SK-N-SH treated with all-trans-retinoic acid at 6 μM for 48 hours (cell line): ENCODE results near the gene BROX.

Experiments
- ATAC-seq: fragments of 200-7000 bp; cut with Tn5 transposase; 3 replicates; pipeline ENCODE4 v1.9.1; 2020; ENCODE audit warnings: mild to moderate bottlenecking, moderate library complexity
- ARNTL ChIP-seq: fragments of 450-650 bp; formaldehyde crosslinking; IDR thresholded peaks from 2 replicates; pipeline ENCODE4 v1.5.0; 2020; ENCODE audit warnings: low read depth, mild to moderate bottlenecking, moderate library complexity, borderline replicate concordance
- BACH2 ChIP-seq: fragments of 250-450 bp; sonication (Bioruptor Pico); IDR thresholded peaks from 2 replicates; pipeline ENCODE4 v1.9.0; 2021; ENCODE audit warnings: mild to moderate bottlenecking, borderline replicate concordance
- CREB5 ChIP-seq: fragments of 250-450 bp; sonication (Bioruptor Pico); IDR thresholded peaks from 2 replicates; pipeline ENCODE4 v1.5.1; 2020; ENCODE audit warnings: low read depth, mild to moderate bottlenecking, moderate library complexity
- CSDC2 ChIP-seq: fragments of 250-450 bp; sonication (Bioruptor Pico); IDR thresholded peaks from 2 replicates; pipeline ENCODE4 v1.5.0; 2020; ENCODE audit warnings: mild to moderate bottlenecking, moderate library complexity
- ESRRG ChIP-seq: fragments of 250-450 bp; sonication (Bioruptor Pico); IDR thresholded peaks from 2 replicates; pipeline ENCODE4 v1.6.1; 2021; ENCODE audit warnings: mild to moderate bottlenecking
- GLIS3 ChIP-seq: fragments of 250-450 bp; sonication (Bioruptor Pico); IDR thresholded peaks from 2 replicates; pipeline ENCODE4 v1.5.0; 2020; ENCODE audit warnings: mild to moderate bottlenecking, moderate library complexity
- ISL1 ChIP-seq: fragments of 250-450 bp; sonication (Bioruptor Pico); IDR thresholded peaks from 2 replicates; pipeline ENCODE4 v2.1.2; 2022; ENCODE audit warnings: mild to moderate bottlenecking, moderate library complexity
- OSR1 ChIP-seq: fragments of 250-450 bp; sonication (Bioruptor Pico); IDR thresholded peaks from 2 replicates; pipeline ENCODE4 v1.8.0; 2022; ENCODE audit warnings: moderate library complexity, mild to moderate bottlenecking, inconsistent platforms
- PPARA ChIP-seq: fragments of 250-450 bp; sonication (Bioruptor Pico); IDR thresholded peaks from 2 replicates; pipeline ENCODE4 v1.5.0; 2020; ENCODE audit warnings: mild to moderate bottlenecking, borderline replicate concordance
- RARB ChIP-seq: fragments of 250-450 bp; sonication (Bioruptor Pico); IDR thresholded peaks from 2 replicates; pipeline ENCODE4 v1.8.0; 2021; ENCODE audit warnings: mild to moderate bottlenecking, moderate library complexity
- SNAI2 ChIP-seq: fragments of 250-450 bp; sonication (Bioruptor Pico); IDR thresholded peaks from 2 replicates; pipeline ENCODE4 v1.5.0; 2020; ENCODE audit warnings: mild to moderate bottlenecking, moderate library complexity
- TCF4 ChIP-seq: fragments of 250-450 bp; sonication (Bioruptor Pico); IDR thresholded peaks from 2 replicates; pipeline ENCODE4 v1.8.0; 2021; ENCODE audit warnings: mild to moderate bottlenecking, moderate library complexity, borderline replicate concordance
- TOX ChIP-seq: fragments of 250-450 bp; sonication (Bioruptor Pico); IDR thresholded peaks from 2 replicates; pipeline ENCODE4 v1.8.0; 2021; ENCODE audit warnings: mild to moderate bottlenecking, moderate library complexity, borderline replicate concordance
- TSHZ2 ChIP-seq: fragments of 250-450 bp; sonication (Bioruptor Pico); IDR thresholded peaks from 2 replicates; pipeline ENCODE4 v1.5.0; 2020; ENCODE audit warnings: mild to moderate bottlenecking, moderate library complexity
- ZC3H10 ChIP-seq: fragments of 250-450 bp; sonication (Bioruptor Pico); IDR thresholded peaks from 2 replicates; pipeline ENCODE4 v1.5.1; 2021; ENCODE audit warnings: mild to moderate bottlenecking, moderate library complexity
- ZFP3 ChIP-seq: fragments of 250-450 bp; sonication (Bioruptor Pico); IDR thresholded peaks from 2 replicates; pipeline ENCODE4 v1.5.0; 2020; ENCODE audit warnings: mild to moderate bottlenecking, moderate library complexity
- ZFP30 ChIP-seq: fragments of 450-650 bp; formaldehyde crosslinking; IDR thresholded peaks from 2 replicates; pipeline ENCODE4 v1.5.0; 2022; ENCODE audit warnings: mild to moderate bottlenecking, moderate library complexity
- ZNF565 ChIP-seq: fragments of 450-650 bp; formaldehyde crosslinking; conservative IDR thresholded peaks from 2 replicates; pipeline ENCODE4 v1.5.0; 2020; ENCODE audit warnings: low read depth, mild to moderate bottlenecking, moderate library complexity
- ZNF70 ChIP-seq: fragments of 450-650 bp; formaldehyde crosslinking; IDR thresholded peaks from 2 replicates; pipeline ENCODE4 v1.5.0; 2020; ENCODE audit warnings: mild to moderate bottlenecking, moderate library complexity
- ZNF8 ChIP-seq: fragments of 450-650 bp; formaldehyde crosslinking; IDR thresholded peaks from 2 replicates; pipeline ENCODE4 v1.5.0; 2020; ENCODE audit warnings: mild to moderate bottlenecking, moderate library complexity
- TF ChIP-seq, protein P1 (sequence below): fragments of 250-450 bp; sonication (Bioruptor Pico); IDR thresholded peaks from 2 replicates; pipeline ENCODE4 v1.8.0; 2021; ENCODE audit warnings: low read depth, mild to moderate bottlenecking, moderate library complexity, borderline replicate concordance
- TF ChIP-seq, protein P2 (sequence below): fragments of 250-450 bp; sonication (Bioruptor Pico); IDR thresholded peaks from 2 replicates; pipeline ENCODE4 v1.8.0; 2020; ENCODE audit warnings: mild to moderate bottlenecking, moderate library complexity, borderline replicate concordance
- TF ChIP-seq, protein P3 (sequence below): fragments of 250-450 bp; sonication (Bioruptor Pico); IDR thresholded peaks from 2 replicates; pipeline ENCODE4 v1.5.1; 2021; ENCODE audit warnings: mild to moderate bottlenecking, moderate library complexity

BROX gene

GRCh38 chr1:222716393-222716792, 4.0 kb downstream of the BROX start:
- TF ChIP-seq ZFP30 (CRISPR knock-in tag) (no peak), ESRRG (CRISPR knock-in tag) (no peak), TSHZ2 (CRISPR knock-in tag) (no peak), RARB (no peak), ZNF8 (CRISPR knock-in tag) (no peak), OSR1 (no peak), ARNTL (CRISPR knock-in tag) (no peak), PPARA (CRISPR knock-in tag) (no peak), ZFP3 (CRISPR knock-in tag) (no peak), SNAI2 (CRISPR knock-in tag) (no peak), ZNF565 (no peak), ZNF70 (CRISPR knock-in tag) (no peak), ZC3H10 (CRISPR knock-in tag) (no peak), TCF4 (CRISPR knock-in tag) (no peak), ISL1 (no peak), BACH2 (CRISPR knock-in tag) (no peak)
- TF ChIP-seq, protein P1, sequence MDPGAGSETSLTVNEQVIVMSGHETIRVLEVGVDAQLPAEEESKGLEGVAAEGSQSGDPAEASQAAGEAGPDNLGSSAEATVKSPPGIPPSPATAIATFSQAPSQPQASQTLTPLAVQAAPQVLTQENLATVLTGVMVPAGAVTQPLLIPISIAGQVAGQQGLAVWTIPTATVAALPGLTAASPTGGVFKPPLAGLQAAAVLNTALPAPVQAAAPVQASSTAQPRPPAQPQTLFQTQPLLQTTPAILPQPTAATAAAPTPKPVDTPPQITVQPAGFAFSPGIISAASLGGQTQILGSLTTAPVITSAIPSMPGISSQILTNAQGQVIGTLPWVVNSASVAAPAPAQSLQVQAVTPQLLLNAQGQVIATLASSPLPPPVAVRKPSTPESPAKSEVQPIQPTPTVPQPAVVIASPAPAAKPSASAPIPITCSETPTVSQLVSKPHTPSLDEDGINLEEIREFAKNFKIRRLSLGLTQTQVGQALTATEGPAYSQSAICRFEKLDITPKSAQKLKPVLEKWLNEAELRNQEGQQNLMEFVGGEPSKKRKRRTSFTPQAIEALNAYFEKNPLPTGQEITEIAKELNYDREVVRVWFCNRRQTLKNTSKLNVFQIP (CRISPR knock-in tag): no peak
- TF ChIP-seq, protein P2, sequence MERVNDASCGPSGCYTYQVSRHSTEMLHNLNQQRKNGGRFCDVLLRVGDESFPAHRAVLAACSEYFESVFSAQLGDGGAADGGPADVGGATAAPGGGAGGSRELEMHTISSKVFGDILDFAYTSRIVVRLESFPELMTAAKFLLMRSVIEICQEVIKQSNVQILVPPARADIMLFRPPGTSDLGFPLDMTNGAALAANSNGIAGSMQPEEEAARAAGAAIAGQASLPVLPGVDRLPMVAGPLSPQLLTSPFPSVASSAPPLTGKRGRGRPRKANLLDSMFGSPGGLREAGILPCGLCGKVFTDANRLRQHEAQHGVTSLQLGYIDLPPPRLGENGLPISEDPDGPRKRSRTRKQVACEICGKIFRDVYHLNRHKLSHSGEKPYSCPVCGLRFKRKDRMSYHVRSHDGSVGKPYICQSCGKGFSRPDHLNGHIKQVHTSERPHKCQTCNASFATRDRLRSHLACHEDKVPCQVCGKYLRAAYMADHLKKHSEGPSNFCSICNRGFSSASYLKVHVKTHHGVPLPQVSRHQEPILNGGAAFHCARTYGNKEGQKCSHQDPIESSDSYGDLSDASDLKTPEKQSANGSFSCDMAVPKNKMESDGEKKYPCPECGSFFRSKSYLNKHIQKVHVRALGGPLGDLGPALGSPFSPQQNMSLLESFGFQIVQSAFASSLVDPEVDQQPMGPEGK (CRISPR knock-in tag): no peak
- TF ChIP-seq, protein P3, sequence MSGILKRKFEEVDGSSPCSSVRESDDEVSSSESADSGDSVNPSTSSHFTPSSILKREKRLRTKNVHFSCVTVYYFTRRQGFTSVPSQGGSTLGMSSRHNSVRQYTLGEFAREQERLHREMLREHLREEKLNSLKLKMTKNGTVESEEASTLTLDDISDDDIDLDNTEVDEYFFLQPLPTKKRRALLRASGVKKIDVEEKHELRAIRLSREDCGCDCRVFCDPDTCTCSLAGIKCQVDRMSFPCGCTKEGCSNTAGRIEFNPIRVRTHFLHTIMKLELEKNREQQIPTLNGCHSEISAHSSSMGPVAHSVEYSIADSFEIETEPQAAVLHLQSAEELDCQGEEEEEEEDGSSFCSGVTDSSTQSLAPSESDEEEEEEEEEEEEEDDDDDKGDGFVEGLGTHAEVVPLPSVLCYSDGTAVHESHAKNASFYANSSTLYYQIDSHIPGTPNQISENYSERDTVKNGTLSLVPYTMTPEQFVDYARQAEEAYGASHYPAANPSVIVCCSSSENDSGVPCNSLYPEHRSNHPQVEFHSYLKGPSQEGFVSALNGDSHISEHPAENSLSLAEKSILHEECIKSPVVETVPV (CRISPR knock-in tag): no peak
- no peak for ATAC-seq

DNA sequence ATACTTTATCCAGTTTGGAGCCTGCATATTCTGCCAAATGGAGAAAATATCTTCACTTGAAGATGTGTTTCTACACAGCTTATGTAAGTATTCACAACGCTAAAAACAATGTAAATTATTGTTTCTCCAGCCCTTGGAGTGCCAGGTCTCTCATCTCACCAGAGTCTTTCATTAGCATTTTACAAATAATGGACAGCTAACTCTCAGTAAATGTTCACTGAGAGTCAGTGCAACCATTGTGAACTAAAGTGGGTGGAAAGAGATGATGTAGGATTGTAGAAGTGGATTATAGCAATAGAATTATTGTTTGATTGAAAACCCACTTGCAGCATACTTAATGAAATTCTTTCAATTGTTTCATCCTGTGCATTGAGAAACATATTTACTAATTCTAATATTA, 16.4 kb downstream of the BROX start:
- no peak for ATAC-seq
- TF ChIP-seq SNAI2 (CRISPR knock-in tag) (no peak), ESRRG (CRISPR knock-in tag) (no peak), OSR1 (no peak), CREB5 (CRISPR knock-in tag) (no peak), ZFP30 (CRISPR knock-in tag) (no peak), ZFP3 (CRISPR knock-in tag) (no peak), BACH2 (CRISPR knock-in tag) (no peak), ZC3H10 (CRISPR knock-in tag) (no peak), ZNF8 (CRISPR knock-in tag) (no peak), ISL1 (no peak), GLIS3 (no peak), PPARA (CRISPR knock-in tag) (no peak), CSDC2 (CRISPR knock-in tag) (no peak), RARB (no peak), TOX (CRISPR knock-in tag) (no peak), ARNTL (CRISPR knock-in tag) (no peak), ZNF565 (no peak)
- TF ChIP-seq, protein P3 (CRISPR knock-in tag): no peak
- TF ChIP-seq, protein P1 (CRISPR knock-in tag): no peak
